HEK293 (cell line): ENCODE data around the gene TBC1D9B.

Source experiments
- CTCF ChIA-PET: fragments of 350-600 bp; formaldehyde crosslinking; extraction: SDS; loops from one replicate; lab custom pipeline; 2021; ENCODE audit warnings: antibody characterized with exemption; lab: Yijun Ruan, JAX
- POLR2A ChIA-PET: fragments of 300-600 bp; formaldehyde crosslinking; extraction: SDS; loops from one replicate; lab custom pipeline; 2020; ENCODE audit warnings: antibody characterized with exemption, inconsistent platforms; lab: Yijun Ruan, JAX
- H3K27ac ChIP-seq: fragments of 200-500 bp; sonication (Bioruptor generic); 2 replicates; pipeline ENCODE4 v1.5.1; 2014; ENCODE audit warnings: low read depth, low read length, control low read depth, inconsistent platforms; ENCODE audit errors: extremely low read depth
- H3K36me3 ChIP-seq, 2 experiments: fragments of 200-500 bp in 1 of 2; sonication (Bioruptor generic) in 1 of 2; 1 replicate in 1 of 2; 2 replicates in 1 of 2; pipeline ENCODE4 v1.5.1; 2014 to 2017; ENCODE audit warnings: inconsistent platforms in 2 of 2, low read length in 2 of 2; ENCODE audit not compliant: control insufficient read depth in 2 of 2, insufficient read depth in 1 of 2
- H3K4me1 ChIP-seq: fragments of 200-500 bp; sonication (Bioruptor generic); 2 replicates; pipeline ENCODE4 v1.5.1; 2014; ENCODE audit warnings: mild to moderate bottlenecking, low read length, inconsistent platforms; ENCODE audit not compliant: control insufficient read depth, insufficient read depth
- H3K4me3 ChIP-seq: 2 replicates; pipeline ENCODE4 v1.5.1; 2011; ENCODE audit warnings: low read depth, mild to moderate bottlenecking, control low read depth, low read length, moderate library complexity
- H3K9me3 ChIP-seq: fragments of 200-500 bp; sonication (Bioruptor generic); 2 replicates; pipeline ENCODE4 v1.5.1; 2014; ENCODE audit warnings: low read depth, low read length, inconsistent platforms; ENCODE audit not compliant: control insufficient read depth, insufficient read depth
- FEZF1 ChIP-seq: fragments of 450-650 bp; formaldehyde crosslinking; IDR thresholded peaks from 2 replicates; pipeline ENCODE4 v1.5.1; 2016; ENCODE audit warnings: missing biosample characterization, missing genetic modification characterization
- KLF9 ChIP-seq: fragments of 450-650 bp; formaldehyde crosslinking; IDR thresholded peaks from 2 replicates; pipeline ENCODE4 v1.5.1; 2016; ENCODE audit warnings: missing biosample characterization, missing genetic modification characterization, low read depth
- MEIS1 ChIP-seq: sonication (generic); formaldehyde crosslinking; IDR thresholded peaks from 2 replicates; pipeline ENCODE4 v1.8.1; 2022; ENCODE audit warnings: missing genetic modification reagents, mild to moderate bottlenecking, borderline replicate concordance
- PATZ1 ChIP-seq: fragments of 450-650 bp; formaldehyde crosslinking; IDR thresholded peaks from 2 replicates; pipeline ENCODE4 v1.5.1; 2016; ENCODE audit warnings: missing biosample characterization, missing genetic modification characterization
- PRDM1 ChIP-seq: fragments of 450-650 bp; formaldehyde crosslinking; IDR thresholded peaks from 2 replicates; pipeline ENCODE4; 2016; ENCODE audit warnings: missing biosample characterization, missing genetic modification characterization
- YY2 ChIP-seq: fragments of 450-650 bp; formaldehyde crosslinking; IDR thresholded peaks from 2 replicates; pipeline ENCODE4 v1.5.1; 2016; ENCODE audit warnings: missing biosample characterization, missing genetic modification characterization
- ZBTB20 ChIP-seq: fragments of 450-650 bp; formaldehyde crosslinking; IDR thresholded peaks from 2 replicates; pipeline ENCODE4 v1.5.1; 2016; ENCODE audit warnings: missing biosample characterization, missing genetic modification characterization
- ZBTB44 ChIP-seq: fragments of 450-650 bp; IDR thresholded peaks from 2 replicates; pipeline ENCODE4 v1.5.1; 2018; ENCODE audit warnings: missing biosample characterization, mild to moderate bottlenecking, missing genetic modification characterization
- ZBTB48 ChIP-seq: fragments of 450-650 bp; formaldehyde crosslinking; IDR thresholded peaks from 2 replicates; pipeline ENCODE4 v1.5.1; 2016; ENCODE audit warnings: missing biosample characterization, missing genetic modification characterization
- ZNF148 ChIP-seq: fragments of 450-650 bp; formaldehyde crosslinking; IDR thresholded peaks from 2 replicates; pipeline ENCODE4 v1.5.0; 2017; ENCODE audit warnings: missing biosample characterization, missing genetic modification characterization, borderline replicate concordance
- ZNF157 ChIP-seq: fragments of 450-650 bp; formaldehyde crosslinking; IDR thresholded peaks from 2 replicates; pipeline ENCODE4 v1.5.1; 2016; ENCODE audit warnings: missing biosample characterization, missing genetic modification characterization
- ZNF175 ChIP-seq: fragments of 450-650 bp; formaldehyde crosslinking; IDR thresholded peaks from 2 replicates; pipeline ENCODE4 v1.5.1; 2016; ENCODE audit warnings: missing biosample characterization, missing genetic modification characterization
- ZNF2 ChIP-seq: fragments of 450-650 bp; formaldehyde crosslinking; IDR thresholded peaks from 2 replicates; pipeline ENCODE4 v1.5.1; 2016; ENCODE audit warnings: missing biosample characterization, missing genetic modification characterization
- ZNF202 ChIP-seq: fragments of 450-650 bp; formaldehyde crosslinking; IDR thresholded peaks from 2 replicates; pipeline ENCODE4 v1.5.1; 2016; ENCODE audit warnings: missing biosample characterization, missing genetic modification characterization, borderline replicate concordance
- ZNF211 ChIP-seq: fragments of 450-650 bp; formaldehyde crosslinking; IDR thresholded peaks from 2 replicates; pipeline ENCODE4 v1.5.1; 2016; ENCODE audit warnings: low read depth, missing biosample characterization, missing genetic modification characterization
- ZNF362 ChIP-seq: fragments of 450-650 bp; formaldehyde crosslinking; IDR thresholded peaks from 2 replicates; pipeline ENCODE4 v1.5.1; 2016; ENCODE audit warnings: missing biosample characterization, missing genetic modification characterization
- ZNF518A ChIP-seq: fragments of 450-650 bp; formaldehyde crosslinking; conservative IDR thresholded peaks from 2 replicates; pipeline ENCODE4 v1.5.1; 2016; ENCODE audit warnings: low read depth, missing biosample characterization, missing genetic modification characterization
- ZNF600 ChIP-seq: fragments of 450-650 bp; formaldehyde crosslinking; IDR thresholded peaks from 2 replicates; pipeline ENCODE4 v1.5.1; 2016; ENCODE audit warnings: missing biosample characterization, missing genetic modification characterization
- ZNF629 ChIP-seq: fragments of 450-650 bp; formaldehyde crosslinking; IDR thresholded peaks from 2 replicates; pipeline ENCODE4 v1.5.1; 2017; ENCODE audit warnings: missing biosample characterization, missing genetic modification characterization
- ZNF837 ChIP-seq: fragments of 450-650 bp; formaldehyde crosslinking; IDR thresholded peaks from 2 replicates; pipeline ENCODE4 v1.5.1; 2016; ENCODE audit warnings: missing biosample characterization, missing genetic modification characterization
- ZXDB ChIP-seq: fragments of 450-650 bp; formaldehyde crosslinking; IDR thresholded peaks from 2 replicates; pipeline ENCODE4 v1.5.1; 2016; ENCODE audit warnings: missing biosample characterization, missing genetic modification characterization

Gene TBC1D9B

GRCh38 chr5:179915406-179915935 is 7.8 kb upstream of the TBC1D9B start:
- CTCF ChIA-PET: no interaction called here
- no peak overlapping the region for H3K27ac ChIP-seq
- no peaks in the 10 kb centered on the region for H3K4me1 ChIP-seq
- no peaks in the 10 kb centered on the region for H3K36me3 ChIP-seq
- H3K9me3 ChIP-seq: no peaks in the 10 kb centered on the region
- POLR2A ChIA-PET: no interaction called here
- TF ChIP-seq ZNF202 (no peak), ZBTB44 (no peak), ZNF362 (tag by site-specific recombination) (no peak), ZNF629 (tag by site-specific recombination) (no peak), KLF9 (tag by site-specific recombination) (no peak), ZNF148 (tag by site-specific recombination) (no peak), ZNF837 (tag by site-specific recombination) (no peak), MEIS1 (CRISPR knock-in tag) (no peak), PRDM1 (no peak)
- H3K4me3 ChIP-seq: no peak overlapping the region

- no peaks in the 10 kb centered on the region for H3K9me3 ChIP-seq
- H3K36me3 ChIP-seq: no peaks in the 10 kb centered on the region
- CTCF ChIA-PET: interaction anchor here (0.7 to 1.3 kb wide), 4 partner anchors 8 to 293 kb away, joined by 3 to 6 read pairs (median 6); no protein-coding TSS in a partner anchor
- no peaks in the 10 kb centered on the region for H3K4me1 ChIP-seq
- POLR2A ChIA-PET: no interaction called here
- H3K27ac ChIP-seq: no peak overlapping the region
- no peak overlapping the region for H3K4me3 ChIP-seq
- TF ChIP-seq ZBTB48 (no peak), YY2 (tag by site-specific recombination) (no peak), FEZF1 (tag by site-specific recombination) (no peak), ZNF600 (no peak), ZXDB (no peak), ZNF2 (tag by site-specific recombination) (no peak), PATZ1 (tag by site-specific recombination) (no peak), ZNF175 (tag by site-specific recombination) (no peak), ZNF157 (tag by site-specific recombination) (no peak), ZNF211 (no peak), ZBTB20 (0 out of 2 replicates have a peak, but pooled peaks have one; percentile 40), ZNF518A (tag by site-specific recombination) (0 out of 2 replicates have a peak, but pooled peaks have one; percentile 26)
These were observed 6.5 kb upstream of the TBC1D9B start for GRCh38 chr5:179914032-179914755.
